Panc1 (cell line): ENCODE measurements around the gene LGR4.

Experiments
- POLR2AphosphoS5 ChIP-seq: IDR thresholded peaks from 2 replicates; pipeline ENCODE4 v1.6.1; 2012; ENCODE audit warnings: mild to moderate bottlenecking, low read depth, low read length, moderate library complexity
- SIN3A ChIP-seq: IDR thresholded peaks from 2 replicates; pipeline ENCODE4 v1.6.1; 2012; ENCODE audit warnings: low read depth, mild to moderate bottlenecking, low read length, moderate library complexity, borderline replicate concordance; ENCODE audit not compliant: insufficient read depth
- TCF7L2 ChIP-seq: IDR thresholded peaks from 2 replicates; pipeline ENCODE4 v1.6.1; 2011; ENCODE audit warnings: mild to moderate bottlenecking, low read depth, low read length, inconsistent platforms
- TF ChIP-seq, protein P1 (sequence below): fragments of 450-650 bp; IDR thresholded peaks from 2 replicates; pipeline ENCODE4 v1.5.1; 2017; ENCODE audit warnings: mild to moderate bottlenecking
- TF ChIP-seq, protein P2 (sequence below), 2 experiments: IDR thresholded peaks; 2 replicates each; pipeline ENCODE4 v1.6.1; 2011 to 2012; ENCODE audit warnings: low read depth in 2 of 2, control low read depth in 1 of 2, low read length in 1 of 2, mild to moderate bottlenecking in 1 of 2, moderate library complexity in 1 of 2; ENCODE audit not compliant: insufficient read depth in 1 of 2

DNA sequence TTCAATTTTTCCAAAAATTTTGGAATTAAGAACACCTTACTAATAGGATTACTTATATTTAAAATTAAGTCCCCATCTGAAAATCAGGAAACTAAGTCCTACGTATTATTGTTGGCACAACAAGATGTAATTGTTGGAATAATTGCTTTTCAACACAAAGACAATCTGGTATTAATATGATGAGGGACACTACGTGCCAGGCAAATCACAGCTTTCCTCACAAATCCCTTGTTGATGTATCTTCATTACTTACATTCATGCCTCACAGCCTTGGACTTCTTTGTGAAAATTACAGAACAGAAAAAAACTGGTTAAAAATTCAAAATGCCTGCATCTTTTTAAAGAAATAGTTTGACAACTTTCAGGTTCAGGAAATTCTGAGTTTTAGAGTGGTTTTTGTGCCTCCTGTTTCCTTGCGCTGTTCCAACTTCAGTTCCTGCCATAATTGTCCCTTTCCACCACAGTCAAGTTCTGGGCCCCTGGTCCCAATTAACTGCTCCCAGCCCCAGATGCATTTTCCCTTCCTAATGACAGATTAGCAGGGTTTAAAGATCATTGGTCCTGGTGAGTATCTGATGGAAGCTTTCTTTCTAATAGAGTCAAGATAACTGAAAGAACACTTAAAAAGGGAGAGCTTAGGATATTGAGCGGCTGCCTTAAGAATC is 86.3 kb downstream of the LGR4 start:
- TF ChIP-seq, protein P1, sequence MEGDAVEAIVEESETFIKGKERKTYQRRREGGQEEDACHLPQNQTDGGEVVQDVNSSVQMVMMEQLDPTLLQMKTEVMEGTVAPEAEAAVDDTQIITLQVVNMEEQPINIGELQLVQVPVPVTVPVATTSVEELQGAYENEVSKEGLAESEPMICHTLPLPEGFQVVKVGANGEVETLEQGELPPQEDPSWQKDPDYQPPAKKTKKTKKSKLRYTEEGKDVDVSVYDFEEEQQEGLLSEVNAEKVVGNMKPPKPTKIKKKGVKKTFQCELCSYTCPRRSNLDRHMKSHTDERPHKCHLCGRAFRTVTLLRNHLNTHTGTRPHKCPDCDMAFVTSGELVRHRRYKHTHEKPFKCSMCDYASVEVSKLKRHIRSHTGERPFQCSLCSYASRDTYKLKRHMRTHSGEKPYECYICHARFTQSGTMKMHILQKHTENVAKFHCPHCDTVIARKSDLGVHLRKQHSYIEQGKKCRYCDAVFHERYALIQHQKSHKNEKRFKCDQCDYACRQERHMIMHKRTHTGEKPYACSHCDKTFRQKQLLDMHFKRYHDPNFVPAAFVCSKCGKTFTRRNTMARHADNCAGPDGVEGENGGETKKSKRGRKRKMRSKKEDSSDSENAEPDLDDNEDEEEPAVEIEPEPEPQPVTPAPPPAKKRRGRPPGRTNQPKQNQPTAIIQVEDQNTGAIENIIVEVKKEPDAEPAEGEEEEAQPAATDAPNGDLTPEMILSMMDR: no peak
- TF ChIP-seq, protein P2, sequence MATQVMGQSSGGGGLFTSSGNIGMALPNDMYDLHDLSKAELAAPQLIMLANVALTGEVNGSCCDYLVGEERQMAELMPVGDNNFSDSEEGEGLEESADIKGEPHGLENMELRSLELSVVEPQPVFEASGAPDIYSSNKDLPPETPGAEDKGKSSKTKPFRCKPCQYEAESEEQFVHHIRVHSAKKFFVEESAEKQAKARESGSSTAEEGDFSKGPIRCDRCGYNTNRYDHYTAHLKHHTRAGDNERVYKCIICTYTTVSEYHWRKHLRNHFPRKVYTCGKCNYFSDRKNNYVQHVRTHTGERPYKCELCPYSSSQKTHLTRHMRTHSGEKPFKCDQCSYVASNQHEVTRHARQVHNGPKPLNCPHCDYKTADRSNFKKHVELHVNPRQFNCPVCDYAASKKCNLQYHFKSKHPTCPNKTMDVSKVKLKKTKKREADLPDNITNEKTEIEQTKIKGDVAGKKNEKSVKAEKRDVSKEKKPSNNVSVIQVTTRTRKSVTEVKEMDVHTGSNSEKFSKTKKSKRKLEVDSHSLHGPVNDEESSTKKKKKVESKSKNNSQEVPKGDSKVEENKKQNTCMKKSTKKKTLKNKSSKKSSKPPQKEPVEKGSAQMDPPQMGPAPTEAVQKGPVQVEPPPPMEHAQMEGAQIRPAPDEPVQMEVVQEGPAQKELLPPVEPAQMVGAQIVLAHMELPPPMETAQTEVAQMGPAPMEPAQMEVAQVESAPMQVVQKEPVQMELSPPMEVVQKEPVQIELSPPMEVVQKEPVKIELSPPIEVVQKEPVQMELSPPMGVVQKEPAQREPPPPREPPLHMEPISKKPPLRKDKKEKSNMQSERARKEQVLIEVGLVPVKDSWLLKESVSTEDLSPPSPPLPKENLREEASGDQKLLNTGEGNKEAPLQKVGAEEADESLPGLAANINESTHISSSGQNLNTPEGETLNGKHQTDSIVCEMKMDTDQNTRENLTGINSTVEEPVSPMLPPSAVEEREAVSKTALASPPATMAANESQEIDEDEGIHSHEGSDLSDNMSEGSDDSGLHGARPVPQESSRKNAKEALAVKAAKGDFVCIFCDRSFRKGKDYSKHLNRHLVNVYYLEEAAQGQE (IDR thresholded peaks at IDR 0.05; ENCODE audit: insufficient read depth in 1 of 2, low read depth in 2 of 2, low read length in 1 of 2): no peak
- TF ChIP-seq SIN3A (no peak), TCF7L2 (no peak), POLR2AphosphoS5 (no peak)
